ENCODE measurements around the gene RPS6KC1.
"Not testable (repeated sequence)": the region's sequence is repeated elsewhere in the genome, so short reads cannot be mapped to it uniquely, and the experiment has no call there.

RPS6KC1 gene

GRCh38 chr1:213159376-213159775, 108.3 kb downstream of the RPS6KC1 start:
- DNase-seq (ENCODE audit: low read depth in 2 of 2), result no peak

GRCh38 chr1:213160442-213160841, 109.4 kb downstream of the RPS6KC1 start:
- not testable (repeated sequence) for DNase-seq (ENCODE audit: low read depth in 2 of 2)

- DNase-seq (ENCODE audit: low read depth in 2 of 2), result no peak
Observed at GRCh38 chr1:213162338-213162737, 111.3 kb downstream of the RPS6KC1 start.

- no peak for DNase-seq (ENCODE audit: low read depth in 2 of 2)
Observed at GRCh38 chr1:213162862-213163261, 111.8 kb downstream of the RPS6KC1 start.

- no peak for DNase-seq (ENCODE audit: low read depth in 2 of 2)
Observed at GRCh38 chr1:213163278-213163711, 112.3 kb downstream of the RPS6KC1 start.

- no peak for DNase-seq (ENCODE audit: low read depth in 2 of 2)
Observed at GRCh38 chr1:213164561-213164960, 113.5 kb downstream of the RPS6KC1 start.

GRCh38 chr1:213166852-213167251, 115.8 kb downstream of the RPS6KC1 start:
- no peak for DNase-seq (ENCODE audit: low read depth in 2 of 2)

GRCh38 chr1:213171711-213172110, 120.7 kb downstream of the RPS6KC1 start:
- DNase-seq (ENCODE audit: low read depth in 2 of 2), result no peak

GRCh38 chr1:213176341-213176740, 125.3 kb downstream of the RPS6KC1 start:
- no peak for DNase-seq (ENCODE audit: low read depth in 2 of 2)

- no peak for DNase-seq (ENCODE audit: low read depth in 2 of 2)
Observed at GRCh38 chr1:213179784-213180183, 128.7 kb downstream of the RPS6KC1 start.

- DNase-seq (ENCODE audit: low read depth in 2 of 2), result no peak
Observed at GRCh38 chr1:213180833-213181232, 129.8 kb downstream of the RPS6KC1 start.

GRCh38 chr1:213183036-213183672, 132.1 kb downstream of the RPS6KC1 start:
- no peak for DNase-seq (ENCODE audit: low read depth in 2 of 2)

GRCh38 chr1:213186168-213186567, 135.1 kb downstream of the RPS6KC1 start:
- no peak for DNase-seq (ENCODE audit: low read depth in 2 of 2)

GRCh38 chr1:213192026-213192425, 141.0 kb downstream of the RPS6KC1 start:
- DNase-seq (ENCODE audit: low read depth in 2 of 2), result no peak

GRCh38 chr1:213194383-213194782, 143.3 kb downstream of the RPS6KC1 start:
- DNase-seq (ENCODE audit: low read depth in 2 of 2), result no peak

GRCh38 chr1:213194855-213195254, 143.8 kb downstream of the RPS6KC1 start:
- DNase-seq (ENCODE audit: low read depth in 2 of 2), result no peak

GRCh38 chr1:213196328-213197054, 145.4 kb downstream of the RPS6KC1 start:
- DNase-seq (ENCODE audit: low read depth in 2 of 2), result not testable (repeated sequence)

GRCh38 chr1:213200630-213201029, 149.6 kb downstream of the RPS6KC1 start:
- no peak for DNase-seq (ENCODE audit: low read depth in 2 of 2)

GRCh38 chr1:213201380-213202155, 150.5 kb downstream of the RPS6KC1 start:
- no peak for DNase-seq (ENCODE audit: low read depth in 2 of 2)

- DNase-seq (ENCODE audit: low read depth in 2 of 2), result no peak
Observed at GRCh38 chr1:213211201-213211600, 160.2 kb downstream of the RPS6KC1 start.

- not testable (repeated sequence) for DNase-seq (ENCODE audit: low read depth in 2 of 2)
Observed at GRCh38 chr1:213219076-213219475, 168.0 kb downstream of the RPS6KC1 start.

- no peak for DNase-seq (ENCODE audit: low read depth in 2 of 2)
Observed at GRCh38 chr1:213221209-213221608, 170.2 kb downstream of the RPS6KC1 start.

- no peak for DNase-seq (ENCODE audit: low read depth in 2 of 2)
Observed at GRCh38 chr1:213227458-213227857, 176.4 kb downstream of the RPS6KC1 start.
